GM23338 (cell line): Measurements from ENCODE around the gene USP33. TPM values are rescaled to one million over a fixed set of nuclear protein-coding genes. Genes with fewer than 3 reads are reported as not detected.

ENCODE experiments used
- ATAC-seq: fragments of 200-7000 bp; cut with Tn5 transposase; 3 replicates; pipeline ENCODE4 v1.9.1; 2020
- DNase-seq: peaks from one replicate; pipeline ENCODE4 v3.0.0-alpha.2; 2015; ENCODE audit warnings: low spot score
- H2AFZ ChIP-seq: fragments of 200-600 bp; sonication (generic); 2 replicates; pipeline ENCODE4 v1.8.0; 2016; ENCODE audit warnings: antibody characterized with exemption, mild to moderate bottlenecking, moderate library complexity
- H3F3A ChIP-seq: fragments of 200-600 bp; sonication (generic); replicated peaks from 2 replicates; pipeline ENCODE4 v1.8.0; 2017; ENCODE audit warnings: antibody characterized with exemption, mixed run types, low read depth
- H3K27ac ChIP-seq: fragments of 200-600 bp; sonication (generic); 2 replicates; pipeline ENCODE4 v1.6.1; 2016; ENCODE audit warnings: low read depth
- H3K27me3 ChIP-seq: fragments of 200-600 bp; sonication (generic); 2 replicates; pipeline ENCODE4 v1.8.0; 2016; ENCODE audit warnings: mild to moderate bottlenecking, mixed run types, moderate library complexity; ENCODE audit not compliant: insufficient read depth
- H3K36me3 ChIP-seq: fragments of 200-600 bp; sonication (generic); 2 replicates; pipeline ENCODE4 v1.8.0; 2016; ENCODE audit warnings: mild to moderate bottlenecking; ENCODE audit not compliant: insufficient read depth
- H3K4me1 ChIP-seq: fragments of 200-600 bp; sonication (generic); 2 replicates; pipeline ENCODE4 v1.8.0; 2016; ENCODE audit warnings: mild to moderate bottlenecking, moderate library complexity; ENCODE audit not compliant: insufficient read depth
- H3K4me2 ChIP-seq: fragments of 200-600 bp; sonication (generic); 2 replicates; pipeline ENCODE4 v1.7.1; 2017; ENCODE audit warnings: mixed run types
- H3K4me3 ChIP-seq: fragments of 200-600 bp; sonication (generic); 2 replicates; pipeline ENCODE4 v1.6.1; 2016; ENCODE audit warnings: mixed run types
- H3K79me2 ChIP-seq: fragments of 200-600 bp; sonication (generic); replicated peaks from 2 replicates; pipeline ENCODE4 v1.8.0; 2017; ENCODE audit warnings: mild to moderate bottlenecking; ENCODE audit not compliant: insufficient read depth
- H3K9me2 ChIP-seq: fragments of 200-600 bp; sonication (generic); 2 replicates; pipeline ENCODE4 v1.8.0; 2017; ENCODE audit not compliant: insufficient read depth
- H4K20me1 ChIP-seq: fragments of 200-600 bp; sonication (generic); replicated peaks from 2 replicates; pipeline ENCODE4 v1.8.0; 2017; ENCODE audit warnings: mild to moderate bottlenecking; ENCODE audit not compliant: insufficient read depth
- H3K27ac Mint-ChIP-seq: 2 replicates; pipeline ENCODE4 v1.8.0; 2020; ENCODE audit warnings: inconsistent platforms, mild to moderate bottlenecking, moderate library complexity, mixed read lengths
- H3K27me3 Mint-ChIP-seq: 3 replicates; pipeline ENCODE4 v1.8.0; 2022; ENCODE audit warnings: low read depth, mild to moderate bottlenecking, moderate library complexity, mixed read lengths, inconsistent platforms; ENCODE audit not compliant: insufficient read depth, poor library complexity
- H3K36me3 Mint-ChIP-seq: 3 replicates; pipeline ENCODE4 v1.8.0; 2021; ENCODE audit warnings: low read depth, mild to moderate bottlenecking, inconsistent platforms, moderate library complexity, mixed read lengths
- H3K4me1 Mint-ChIP-seq: 3 replicates; pipeline ENCODE4 v1.8.0; 2020; ENCODE audit warnings: mild to moderate bottlenecking, inconsistent platforms, mixed read lengths
- H3K4me3 Mint-ChIP-seq: 3 replicates; pipeline ENCODE4 v1.8.0; 2021; ENCODE audit warnings: moderate library complexity, mild to moderate bottlenecking, inconsistent platforms, mixed read lengths
- H3K9me3 Mint-ChIP-seq: 3 replicates; pipeline ENCODE4 v1.8.0; 2020; ENCODE audit warnings: moderate library complexity, mild to moderate bottlenecking, inconsistent platforms, mixed read lengths
- CREB1 ChIP-seq: fragments of 250-450 bp; sonication (Bioruptor Pico); IDR thresholded peaks from 2 replicates; pipeline ENCODE4 v1.5.0; 2020; ENCODE audit warnings: low read depth, mild to moderate bottlenecking, moderate library complexity
- CTCF ChIP-seq, 2 experiments: fragments of 200-600 bp in 1 of 2; sonication (generic) in 1 of 2; conservative IDR thresholded peaks; 2 replicates each; pipeline versions ENCODE4 v1.5.1 to v1.6.1; 2016 to 2017; ENCODE audit warnings: antibody characterized with exemption in 2 of 2, low read depth in 2 of 2, mild to moderate bottlenecking in 2 of 2, moderate library complexity in 1 of 2
- EZH2 ChIP-seq: fragments of 200-600 bp; sonication (generic); IDR thresholded peaks from one replicate; pipeline ENCODE4 v1.8.0; 2017; ENCODE audit warnings: antibody characterized with exemption, mild to moderate bottlenecking, low read depth; ENCODE audit not compliant: unreplicated experiment
- EZH2phosphoT487 ChIP-seq: fragments of 200-600 bp; sonication (generic); IDR thresholded peaks from one replicate; pipeline ENCODE4 v1.8.1; 2018; ENCODE audit warnings: antibody characterized with exemption; ENCODE audit not compliant: unreplicated experiment
- NANOG ChIP-seq: IDR thresholded peaks from 2 replicates; pipeline ENCODE4 v1.6.1; 2016; ENCODE audit warnings: antibody characterized with exemption, borderline replicate concordance
- POLR2AphosphoS5 ChIP-seq: IDR thresholded peaks from 2 replicates; pipeline ENCODE4 v1.6.1; 2016; ENCODE audit warnings: antibody characterized with exemption, low read depth
- STAT1 ChIP-seq: IDR thresholded peaks from one replicate; pipeline ENCODE4 v1.6.1; 2016; ENCODE audit warnings: antibody characterized with exemption; ENCODE audit not compliant: unreplicated experiment
- ZNF331 ChIP-seq: fragments of 250-450 bp; sonication (Bioruptor Pico); IDR thresholded peaks from 2 replicates; pipeline ENCODE4 v1.5.0; 2020; ENCODE audit warnings: low read depth, mild to moderate bottlenecking, moderate library complexity
- ZNF462 ChIP-seq: fragments of 250-450 bp; sonication (Bioruptor Pico); IDR thresholded peaks from 2 replicates; pipeline ENCODE4 v1.5.0; 2020; ENCODE audit warnings: mild to moderate bottlenecking, moderate library complexity
- polyA plus RNA-seq: library from polyadenylated mRNA; unstranded; fragments of >200 nt; fragmentation: Nextera tagmentation; extraction: Ambion mirVana; gene quantifications from 2 replicates; pipeline ENCODE4 v1.2.1, GENCODE V29; 2016
- total RNA-seq: library from RNA; depleted of rRNA; stranded (reverse); fragments of >200 nt; shearing (Covaris generic); gene quantifications from 2 replicates; pipeline ENCODE4 v1.2.3, GENCODE V29; 2014
- TF ChIP-seq, protein P1 (sequence below): IDR thresholded peaks from one replicate; pipeline ENCODE4 v1.6.1; 2018; ENCODE audit warnings: antibody characterized with exemption; ENCODE audit not compliant: unreplicated experiment

The USP33 gene
- total and polyA plus RNA-seq, 2 experiments from 2014 or later: 42.4 to 63.9 TPM

- TF ChIP-seq ZNF462 (no peak), EZH2 (no peak), ZNF331 (no peak), CREB1 (CRISPR knock-in tag) (no peak), EZH2phosphoT487 (no peak), NANOG (no peak)
Observed at GRCh38 chr1:77803371-77803770, 43.7 kb upstream of the USP33 start (continued).

- H3K4me1 ChIP-seq: no peaks in the 10 kb centered on the region
- H4K20me1 ChIP-seq: no peaks in the 10 kb centered on the region
- no peak overlapping the region for H3K27ac ChIP-seq
- H3K36me3 ChIP-seq: no peaks in the 10 kb centered on the region
- ATAC-seq (no peak), DNase-seq (no peak)
- peaks cover 3% of the 10 kb centered on the region; the same call in 2 of the 3 replicates for H3K36me3 Mint-ChIP-seq
- no peaks in the 10 kb centered on the region for H3K9me3 Mint-ChIP-seq
- H3K27ac Mint-ChIP-seq: no peak overlapping the region
- H2AFZ ChIP-seq: no peak overlapping the region
- H3K4me3 Mint-ChIP-seq: no peak overlapping the region
- H3K79me2 ChIP-seq: no peaks in the 10 kb centered on the region
- no peaks in the 10 kb centered on the region for H3K9me2 ChIP-seq
- H3K4me2 ChIP-seq: no peak overlapping the region
- no peaks in the 10 kb centered on the region for H3F3A ChIP-seq
- no peaks in the 10 kb centered on the region for H3K27me3 ChIP-seq
- H3K4me3 ChIP-seq: no peak overlapping the region
- no peaks in the 10 kb centered on the region for H3K4me1 Mint-ChIP-seq
- H3K27me3 Mint-ChIP-seq: no peaks in the 10 kb centered on the region
- TF ChIP-seq POLR2AphosphoS5: no peak
- no peak for TF ChIP-seq EZH2phosphoT487
- TF ChIP-seq STAT1: no peak
- no peak for TF ChIP-seq CTCF (conservative IDR thresholded peaks at IDR 0.05; ENCODE audit: low read depth in 2 of 2)
- no peak for TF ChIP-seq CREB1 (CRISPR knock-in tag)
- no peak for TF ChIP-seq EZH2
- no peak for TF ChIP-seq ZNF331
- TF ChIP-seq, protein P1, sequence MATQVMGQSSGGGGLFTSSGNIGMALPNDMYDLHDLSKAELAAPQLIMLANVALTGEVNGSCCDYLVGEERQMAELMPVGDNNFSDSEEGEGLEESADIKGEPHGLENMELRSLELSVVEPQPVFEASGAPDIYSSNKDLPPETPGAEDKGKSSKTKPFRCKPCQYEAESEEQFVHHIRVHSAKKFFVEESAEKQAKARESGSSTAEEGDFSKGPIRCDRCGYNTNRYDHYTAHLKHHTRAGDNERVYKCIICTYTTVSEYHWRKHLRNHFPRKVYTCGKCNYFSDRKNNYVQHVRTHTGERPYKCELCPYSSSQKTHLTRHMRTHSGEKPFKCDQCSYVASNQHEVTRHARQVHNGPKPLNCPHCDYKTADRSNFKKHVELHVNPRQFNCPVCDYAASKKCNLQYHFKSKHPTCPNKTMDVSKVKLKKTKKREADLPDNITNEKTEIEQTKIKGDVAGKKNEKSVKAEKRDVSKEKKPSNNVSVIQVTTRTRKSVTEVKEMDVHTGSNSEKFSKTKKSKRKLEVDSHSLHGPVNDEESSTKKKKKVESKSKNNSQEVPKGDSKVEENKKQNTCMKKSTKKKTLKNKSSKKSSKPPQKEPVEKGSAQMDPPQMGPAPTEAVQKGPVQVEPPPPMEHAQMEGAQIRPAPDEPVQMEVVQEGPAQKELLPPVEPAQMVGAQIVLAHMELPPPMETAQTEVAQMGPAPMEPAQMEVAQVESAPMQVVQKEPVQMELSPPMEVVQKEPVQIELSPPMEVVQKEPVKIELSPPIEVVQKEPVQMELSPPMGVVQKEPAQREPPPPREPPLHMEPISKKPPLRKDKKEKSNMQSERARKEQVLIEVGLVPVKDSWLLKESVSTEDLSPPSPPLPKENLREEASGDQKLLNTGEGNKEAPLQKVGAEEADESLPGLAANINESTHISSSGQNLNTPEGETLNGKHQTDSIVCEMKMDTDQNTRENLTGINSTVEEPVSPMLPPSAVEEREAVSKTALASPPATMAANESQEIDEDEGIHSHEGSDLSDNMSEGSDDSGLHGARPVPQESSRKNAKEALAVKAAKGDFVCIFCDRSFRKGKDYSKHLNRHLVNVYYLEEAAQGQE: no peak
Observed at GRCh38 chr1:77802026-77802425, 42.4 kb upstream of the USP33 start.
